Activated T-cell treated with anti-CD3 and anti-CD28 coated beads, Interleukin-2, amount 50 U/mL, for 24 hours (primary cell): ENCODE measurements around the gene SYDE1.

Experiments
- DNase-seq: peaks from one replicate; pipeline ENCODE4 v3.0.0-alpha.2; 2020
- H3K27ac Mint-ChIP-seq: 2 replicates; pipeline ENCODE4 v1.8.0; 2020; ENCODE audit warnings: mild to moderate bottlenecking, mixed read lengths
- H3K27me3 Mint-ChIP-seq: 2 replicates; pipeline ENCODE4 v1.8.0; 2020; ENCODE audit warnings: mixed read lengths
- H3K36me3 Mint-ChIP-seq: 2 replicates; pipeline ENCODE4 v1.8.0; 2020; ENCODE audit warnings: low read depth, mixed read lengths
- H3K4me1 Mint-ChIP-seq: 2 replicates; pipeline ENCODE4 v1.8.0; 2020; ENCODE audit warnings: low read depth, mixed read lengths
- H3K4me3 Mint-ChIP-seq: 2 replicates; pipeline ENCODE4 v1.8.0; 2020; ENCODE audit warnings: mild to moderate bottlenecking, moderate library complexity, mixed read lengths
- H3K9me3 Mint-ChIP-seq: 2 replicates; pipeline ENCODE4 v1.8.0; 2020; ENCODE audit warnings: mixed read lengths

SYDE1 gene

DNA sequence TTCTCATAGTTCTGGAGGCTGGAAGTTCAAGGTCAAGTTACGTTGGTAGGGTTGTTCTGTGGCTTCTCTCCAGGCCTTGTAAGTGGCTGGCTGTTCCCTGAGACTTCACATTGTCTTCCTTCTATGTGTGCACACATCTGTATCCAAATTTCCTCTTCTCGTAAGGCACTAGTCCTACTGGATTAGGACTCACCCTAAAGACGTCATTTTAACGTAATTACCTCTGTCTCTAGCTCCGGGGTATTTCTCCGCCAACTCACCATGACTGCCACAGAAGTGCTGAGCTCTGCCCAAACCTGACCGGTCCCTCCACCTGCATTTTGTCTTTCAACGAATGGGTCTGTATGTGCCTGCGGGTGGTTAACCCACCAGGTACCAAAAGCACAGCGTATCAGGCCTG lies 8.7 kb upstream of the SYDE1 start:
- DNase-seq = no peak
- Mint-ChIP-seq H3K4me1 (no peaks in the 10 kb centered on the region), H3K36me3 (no peaks in the 10 kb centered on the region), H3K9me3 (peaks cover 4% of the 10 kb centered on the region), H3K27ac (no peak overlapping the region), H3K27me3 (peaks cover 2% of the 10 kb centered on the region), H3K4me3 (no peak overlapping the region)

DNA sequence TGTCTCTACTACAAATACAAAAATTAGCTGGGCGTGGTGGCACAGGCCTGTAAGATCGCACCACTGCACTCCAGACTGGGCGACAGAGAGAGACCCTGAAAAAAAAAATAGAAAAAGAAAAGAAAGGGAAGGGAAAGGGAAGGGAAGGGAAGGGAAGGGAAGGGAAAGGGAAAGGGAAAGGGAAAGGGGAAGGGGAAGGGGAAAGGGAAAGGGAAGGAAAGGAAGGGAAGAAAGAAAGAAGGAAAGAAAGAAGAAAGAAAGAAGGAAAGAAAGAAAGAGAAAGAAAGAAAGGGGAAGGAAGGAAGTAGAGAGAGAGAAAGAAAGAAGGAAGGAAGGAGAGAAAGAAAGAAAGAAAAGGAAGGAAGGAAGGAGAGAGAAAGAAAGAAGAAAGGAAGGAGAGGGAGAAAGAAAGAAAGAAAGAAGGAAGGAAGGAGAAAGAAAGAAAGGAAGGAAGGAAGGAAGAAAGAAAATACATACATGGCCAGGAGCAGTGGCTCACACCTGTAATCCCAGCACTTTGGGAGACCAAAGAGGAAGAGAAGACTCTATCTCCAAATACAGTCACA lies 8.1 kb upstream of the SYDE1 start:
- Mint-ChIP-seq H3K9me3 (peaks cover 8% of the 10 kb centered on the region), H3K4me3 (no peak overlapping the region), H3K36me3 (no peaks in the 10 kb centered on the region)

DNA sequence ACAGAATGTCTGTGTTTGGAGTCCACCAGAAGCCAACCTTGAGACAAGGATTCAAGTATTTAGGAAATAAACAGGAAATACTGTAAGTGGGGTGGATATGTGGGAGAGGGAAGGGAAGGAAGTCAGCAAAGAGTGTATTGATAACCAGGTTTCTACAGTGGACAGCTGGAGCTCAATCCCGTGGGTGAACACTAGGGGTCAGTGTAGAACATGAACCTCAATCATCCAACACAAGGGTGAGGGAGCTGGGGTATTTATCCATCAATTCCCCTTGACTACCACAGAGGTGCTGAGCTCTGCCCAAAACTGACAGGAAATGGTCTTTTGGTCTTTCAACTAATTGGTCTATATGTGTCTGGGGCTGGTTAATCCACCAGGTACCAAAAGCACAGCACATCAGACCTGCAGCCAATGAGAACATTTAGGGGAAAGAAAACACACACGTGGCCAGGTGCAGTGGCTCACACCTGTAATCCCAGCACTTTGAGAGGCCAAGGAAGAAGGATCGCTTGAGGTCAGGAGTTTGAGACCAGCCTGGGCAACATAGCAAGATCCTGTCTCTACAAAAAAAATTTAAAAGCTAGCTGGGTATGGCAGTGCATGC lies 5.6 kb upstream of the SYDE1 start:
- peaks cover 1% of the 10 kb centered on the region for H3K4me1 Mint-ChIP-seq
- no peaks in the 10 kb centered on the region for H3K36me3 Mint-ChIP-seq
- peak; percentile 64 for DNase-seq
- no peak overlapping the region for H3K27ac Mint-ChIP-seq
- H3K9me3 Mint-ChIP-seq = peaks cover 19% of the 10 kb centered on the region
- H3K4me3 Mint-ChIP-seq = no peak overlapping the region
- peaks cover 11% of the 10 kb centered on the region for H3K27me3 Mint-ChIP-seq

More for the DNA sequence above, 8.1 kb upstream of the SYDE1 start:
- no peak for DNase-seq
- H3K27ac Mint-ChIP-seq = no peak overlapping the region
- no peaks in the 10 kb centered on the region for H3K4me1 Mint-ChIP-seq
- peaks cover 2% of the 10 kb centered on the region for H3K27me3 Mint-ChIP-seq

DNA sequence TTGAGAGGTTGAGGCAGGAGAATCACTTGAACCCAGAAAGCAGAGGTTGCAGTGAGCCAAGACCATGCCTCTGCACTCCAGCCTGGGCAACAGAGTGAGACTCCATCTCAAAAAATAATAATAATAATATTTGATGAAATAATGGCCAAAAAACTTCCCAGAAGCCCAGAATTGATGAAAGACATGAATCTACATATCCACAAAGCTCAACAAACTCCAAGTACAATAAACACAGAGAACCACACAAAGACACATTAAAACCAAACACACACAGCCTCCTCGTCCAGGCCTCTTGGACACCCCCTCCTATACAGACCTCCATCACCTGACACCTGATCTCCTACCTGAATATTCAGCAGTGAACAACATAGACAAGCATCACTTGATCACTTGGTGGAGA lies 3.2 kb upstream of the SYDE1 start:
- H3K27ac Mint-ChIP-seq = no peak overlapping the region
- peaks cover 16% of the 10 kb centered on the region for H3K4me1 Mint-ChIP-seq
- H3K36me3 Mint-ChIP-seq = no peaks in the 10 kb centered on the region
- no peak overlapping the region for H3K4me3 Mint-ChIP-seq
- H3K9me3 Mint-ChIP-seq = peaks cover 19% of the 10 kb centered on the region
- no peak for DNase-seq
- H3K27me3 Mint-ChIP-seq = peaks cover 18% of the 10 kb centered on the region

DNA sequence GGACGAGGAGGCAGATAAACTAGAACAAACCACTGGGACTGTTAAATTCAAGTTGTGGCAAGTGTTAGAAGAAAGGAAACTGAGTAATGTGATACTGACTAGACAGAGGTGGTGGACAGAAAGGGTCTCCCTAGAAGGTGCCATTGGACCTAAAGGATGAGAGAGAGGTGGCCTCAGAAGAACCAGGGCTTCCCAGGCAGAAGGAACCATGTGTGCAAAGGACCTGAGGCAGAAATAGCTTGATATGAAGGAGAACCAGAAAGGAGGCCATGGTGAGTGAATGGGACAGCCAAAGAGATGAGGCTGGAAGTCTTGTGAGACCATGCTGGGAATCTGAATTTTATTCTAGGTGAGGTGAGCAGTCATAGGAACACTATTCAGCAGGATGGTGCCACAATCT lies 2.8 kb upstream of the SYDE1 start:
- Mint-ChIP-seq H3K4me1 (peaks cover 16% of the 10 kb centered on the region), H3K36me3 (no peaks in the 10 kb centered on the region), H3K9me3 (peaks cover 19% of the 10 kb centered on the region), H3K27me3 (peaks cover 18% of the 10 kb centered on the region), H3K4me3 (no peak overlapping the region), H3K27ac (no peak overlapping the region)
- no peak for DNase-seq

DNA sequence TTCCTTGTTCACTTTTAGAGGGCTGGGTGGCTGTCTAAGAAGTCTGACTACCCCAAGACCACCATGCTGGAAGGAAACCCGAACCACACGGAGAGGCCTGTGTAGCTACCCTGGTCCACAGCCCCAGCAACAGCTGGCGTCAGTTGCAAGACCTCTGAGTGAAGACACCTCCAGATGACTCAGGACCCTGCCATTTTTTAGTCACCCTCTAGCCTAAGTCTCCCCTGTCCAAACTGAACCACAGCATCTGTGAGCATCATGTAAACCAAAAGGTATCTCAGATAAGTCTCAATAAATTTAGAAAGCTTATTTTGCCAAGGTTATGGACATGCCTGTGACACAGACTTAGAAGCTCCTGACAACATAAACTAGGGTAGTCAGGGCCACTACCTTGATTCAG lies 2.2 kb upstream of the SYDE1 start:
- Mint-ChIP-seq H3K27ac (no peak overlapping the region), H3K36me3 (no peaks in the 10 kb centered on the region), H3K9me3 (peaks cover 19% of the 10 kb centered on the region), H3K4me3 (no peak overlapping the region), H3K4me1 (peaks cover 16% of the 10 kb centered on the region), H3K27me3 (peaks cover 18% of the 10 kb centered on the region)
- DNase-seq = no peak

GRCh38 chr19:15108145-15108844 lies 1.1 kb downstream of the SYDE1 start:
- H3K4me1 Mint-ChIP-seq = peaks cover 16% of the 10 kb centered on the region
- no peak for DNase-seq
- H3K27me3 Mint-ChIP-seq = peaks cover 18% of the 10 kb centered on the region
- H3K9me3 Mint-ChIP-seq = peaks cover 17% of the 10 kb centered on the region
- H3K36me3 Mint-ChIP-seq = peaks cover 2% of the 10 kb centered on the region
- peak overlapping the region; percentile 61 for H3K4me3 Mint-ChIP-seq
- no peak overlapping the region for H3K27ac Mint-ChIP-seq

DNA sequence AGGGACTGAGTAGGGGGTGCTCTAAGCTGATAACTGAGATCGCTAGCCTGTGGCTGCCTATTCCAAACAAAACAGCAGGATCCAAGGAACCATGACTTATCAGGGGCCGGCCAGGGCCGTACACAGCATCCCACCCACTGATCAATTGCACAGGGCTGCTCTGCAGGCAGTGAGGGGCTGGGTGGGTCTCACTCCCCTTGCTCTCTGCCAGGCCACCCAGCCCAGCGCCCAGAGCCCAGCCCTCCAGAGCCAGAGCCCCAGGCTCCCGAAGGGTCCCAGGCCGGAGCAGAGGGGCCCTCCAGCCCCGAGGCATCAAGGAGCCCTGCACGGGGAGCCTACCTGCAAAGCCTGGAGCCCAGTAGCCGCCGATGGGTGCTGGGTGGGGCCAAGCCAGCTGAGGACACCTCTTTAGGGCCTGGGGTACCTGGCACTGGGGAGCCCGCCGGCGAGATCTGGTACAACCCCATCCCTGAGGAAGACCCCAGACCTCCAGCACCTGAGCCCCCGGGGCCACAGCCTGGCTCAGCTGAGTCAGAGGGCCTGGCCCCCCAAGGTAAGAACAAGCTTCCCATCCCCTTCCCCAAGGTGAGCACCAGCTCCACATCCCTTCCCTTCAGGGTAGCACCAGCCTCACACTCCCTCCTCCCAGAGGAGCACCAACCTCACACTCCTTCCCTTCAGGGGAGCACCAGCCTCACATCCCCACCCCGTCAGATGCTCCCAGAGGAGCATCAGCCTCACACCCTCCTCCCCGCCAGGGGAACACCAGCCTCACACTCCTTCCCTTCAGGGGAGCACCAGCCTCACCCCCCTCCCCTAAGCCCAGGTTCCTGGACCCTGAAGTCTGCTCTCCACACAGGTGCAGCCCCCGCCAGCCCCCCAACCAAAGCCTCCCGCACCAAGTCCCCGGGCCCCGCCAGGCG lies 1.9 kb downstream of the SYDE1 start:
- Mint-ChIP-seq H3K9me3 (peaks cover 12% of the 10 kb centered on the region), H3K4me1 (peaks cover 16% of the 10 kb centered on the region), H3K27ac (no peak overlapping the region), H3K36me3 (peaks cover 5% of the 10 kb centered on the region), H3K4me3 (no peak overlapping the region), H3K27me3 (peaks cover 18% of the 10 kb centered on the region)
- DNase-seq = no peak

GRCh38 chr19:15109768-15110417 lies 2.7 kb downstream of the SYDE1 start:
- no peak overlapping the region for H3K4me3 Mint-ChIP-seq
- peaks cover 4% of the 10 kb centered on the region for H3K9me3 Mint-ChIP-seq
- DNase-seq = no peak
- H3K36me3 Mint-ChIP-seq = peaks cover 11% of the 10 kb centered on the region
- H3K27me3 Mint-ChIP-seq = peaks cover 18% of the 10 kb centered on the region
- no peak overlapping the region for H3K27ac Mint-ChIP-seq
- H3K4me1 Mint-ChIP-seq = peaks cover 16% of the 10 kb centered on the region

GRCh38 chr19:15110418-15110815 lies 3.2 kb downstream of the SYDE1 start:
- Mint-ChIP-seq H3K27ac (no peak overlapping the region), H3K36me3 (peaks cover 17% of the 10 kb centered on the region), H3K27me3 (peaks cover 18% of the 10 kb centered on the region), H3K9me3 (no peaks in the 10 kb centered on the region), H3K4me3 (no peak overlapping the region), H3K4me1 (peaks cover 16% of the 10 kb centered on the region)
- no peak for DNase-seq

DNA sequence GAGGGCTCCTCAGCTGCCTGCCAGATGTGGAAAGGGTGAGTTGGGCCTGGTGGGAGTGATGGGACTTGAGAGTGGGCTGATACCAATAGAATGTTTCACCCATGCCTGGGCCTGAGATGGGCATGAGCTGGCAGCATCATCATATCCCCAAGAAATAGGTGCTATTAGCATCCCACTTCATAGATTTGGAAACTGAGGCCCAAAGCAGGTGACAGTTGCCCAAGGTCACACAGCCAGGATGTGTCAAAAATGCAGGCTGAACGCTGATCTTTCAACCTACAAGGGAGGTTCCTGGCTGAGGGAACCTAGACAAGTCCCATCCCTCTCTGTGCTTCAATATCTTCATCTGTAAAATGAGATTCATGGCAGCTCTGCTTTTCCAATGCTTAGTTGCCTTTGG lies 4.6 kb downstream of the SYDE1 start:
- H3K36me3 Mint-ChIP-seq = peaks cover 30% of the 10 kb centered on the region
- H3K27ac Mint-ChIP-seq = peak overlapping the region; percentile 41
- no peaks in the 10 kb centered on the region for H3K9me3 Mint-ChIP-seq
- H3K27me3 Mint-ChIP-seq = peaks cover 8% of the 10 kb centered on the region
- peaks cover 13% of the 10 kb centered on the region for H3K4me1 Mint-ChIP-seq
- no peak for DNase-seq
- no peak overlapping the region for H3K4me3 Mint-ChIP-seq

DNA sequence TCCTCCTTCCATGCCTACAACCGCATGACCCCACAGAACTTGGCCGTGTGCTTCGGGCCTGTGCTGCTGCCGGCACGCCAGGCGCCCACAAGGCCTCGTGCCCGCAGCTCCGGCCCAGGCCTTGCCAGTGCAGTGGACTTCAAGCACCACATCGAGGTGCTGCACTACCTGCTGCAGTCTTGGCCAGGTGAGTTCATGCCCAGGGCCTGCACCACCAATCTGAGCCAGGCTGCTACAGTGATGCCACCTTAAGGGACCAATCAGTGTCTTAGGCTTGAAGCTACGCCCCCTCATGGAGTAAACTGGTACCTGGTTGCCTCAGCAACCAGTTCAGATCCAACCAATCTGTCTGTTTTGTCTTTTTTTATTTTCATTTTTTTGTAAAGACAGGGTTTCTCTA lies 5.2 kb downstream of the SYDE1 start:
- peaks cover 9% of the 10 kb centered on the region for H3K4me1 Mint-ChIP-seq
- no peak for DNase-seq
- peak overlapping the region; percentile 41 for H3K27ac Mint-ChIP-seq
- H3K4me3 Mint-ChIP-seq = no peak overlapping the region
- peaks cover 36% of the 10 kb centered on the region for H3K36me3 Mint-ChIP-seq
- H3K9me3 Mint-ChIP-seq = no peaks in the 10 kb centered on the region
- H3K27me3 Mint-ChIP-seq = peaks cover 5% of the 10 kb centered on the region

DNA sequence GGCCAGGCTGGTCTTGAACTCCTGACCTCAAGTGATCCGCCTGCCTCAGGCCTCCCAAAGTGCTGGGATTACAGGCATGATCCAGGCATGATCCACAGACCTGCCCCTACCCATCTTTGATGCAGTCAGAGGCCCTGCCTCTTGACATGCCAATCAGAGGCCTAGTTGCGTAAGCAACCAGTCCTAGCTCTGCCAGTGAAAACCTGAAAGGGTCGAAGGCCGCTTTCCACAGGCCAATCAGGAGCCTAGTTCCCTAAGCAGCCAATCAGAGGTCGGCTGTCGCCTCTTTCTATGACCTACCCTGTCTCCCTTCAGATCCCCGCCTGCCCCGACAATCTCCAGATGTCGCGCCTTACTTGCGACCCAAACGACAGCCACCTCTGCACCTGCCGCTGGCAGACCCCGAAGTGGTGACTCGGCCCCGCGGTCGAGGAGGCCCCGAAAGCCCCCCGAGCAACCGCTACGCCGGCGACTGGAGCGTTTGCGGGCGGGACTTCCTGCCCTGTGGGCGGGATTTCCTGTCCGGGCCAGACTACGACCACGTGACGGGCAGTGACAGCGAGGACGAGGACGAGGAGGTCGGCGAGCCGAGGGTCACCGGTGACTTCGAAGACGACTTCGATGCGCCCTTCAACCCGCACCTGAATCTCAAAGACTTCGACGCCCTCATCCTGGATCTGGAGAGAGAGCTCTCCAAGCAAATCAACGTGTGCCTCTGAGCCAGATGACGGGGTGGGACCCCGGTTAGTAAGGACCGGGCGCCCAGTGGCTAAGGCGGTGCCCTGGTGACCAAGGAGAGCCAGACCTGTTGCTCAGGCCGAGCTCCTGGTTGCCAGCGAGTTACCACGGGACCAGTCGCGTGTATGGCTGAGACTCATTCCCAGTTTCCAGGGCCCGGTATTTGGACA lies 6.3 kb downstream of the SYDE1 start:
- Mint-ChIP-seq H3K27me3 (no peaks in the 10 kb centered on the region), H3K4me1 (peaks cover under 1% of the 10 kb centered on the region), H3K36me3 (peaks cover 48% of the 10 kb centered on the region), H3K4me3 (no peak overlapping the region), H3K9me3 (no peaks in the 10 kb centered on the region), H3K27ac (no peak overlapping the region)
- DNase-seq = no peak
